H1 (cell line): ENCODE measurements around the gene SPTBN4. TPM values are rescaled to one million over a fixed set of nuclear protein-coding genes. Genes with fewer than 3 reads are reported as not detected.

ENCODE experiments used
- JUN ChIP-seq: IDR thresholded peaks from 2 replicates; pipeline ENCODE4 v1.6.1; 2011; ENCODE audit warnings: low read depth, mild to moderate bottlenecking, improper control_type of control experiment, low read length
- MAFK ChIP-seq: IDR thresholded peaks from 2 replicates; pipeline ENCODE4 v1.6.1; 2012; ENCODE audit warnings: low read depth, mild to moderate bottlenecking, improper control_type of control experiment, low read length
- TAF1 ChIP-seq: IDR thresholded peaks from 2 replicates; pipeline ENCODE4 v1.6.1; 2011; ENCODE audit warnings: mild to moderate bottlenecking, low read depth, low read length
- polyA plus RNA-seq, 7 experiments: library from polyadenylated mRNA; depleted of rRNA in 3 of 7; stranded (reverse) in 5 of 7; unstranded in 2 of 7; fragments of >200 nt in 5 of 7; fragments of 200-250 nt in 2 of 7; gene quantifications; 1 replicate in 5 of 7; 2 replicates in 1 of 7; 4 replicates in 1 of 7; pipeline versions ENCODE4 v1.2.1 to v1.2.3, GENCODE V29; 2011 to 2013; ENCODE audit warnings: missing spikeins in 2 of 7, mixed read lengths in 2 of 7
- total RNA-seq: library from RNA; stranded (reverse); fragmentation: NEBNext Ultra II Directional; extraction: Animal tissue kit (Norgen Biotek cat#: 25700); gene quantifications from 2 replicates; pipeline ENCODE4 v1.2.1, GENCODE V29; 2021

Gene SPTBN4
- total and polyA plus RNA-seq, 2 of the 8 experiments (the other 6 are each of a cell fraction or from before 2014, with no cell fraction given): 1.9 to 3.0 TPM

- TF ChIP-seq MAFK (no peak), JUN (no peak), TAF1 (no peak)
Observed at GRCh38 chr19:40611900-40612698, 145.3 kb downstream of the SPTBN4 start (continued).
